Suprapubic skin (tissue), 4 donors: Measurements from ENCODE around the gene CEP72. TPM values are rescaled to one million over a fixed set of nuclear protein-coding genes. Genes with fewer than 3 reads are reported as not detected.
A peak's percentile ranks its signal among the peaks of the same experiment; 100 is the strongest.
"Not testable (repeated sequence)": the region's sequence is repeated elsewhere in the genome, so short reads cannot be mapped to it uniquely, and the experiment has no call there.

Experiments used
- DNase-seq, 2 donors: peaks; one replicate each; pipeline ENCODE4 v3.0.0-alpha.2; 2019; ENCODE audit warnings: low spot score in 2 of 2
- H3K27ac ChIP-seq: fragments of 200-600 bp; sonication (generic); one replicate; pipeline ENCODE4 v1.5.1; 2019
- H3K27me3 ChIP-seq: fragments of 200-600 bp; sonication (generic); one replicate; pipeline ENCODE4 v1.5.1; 2019
- H3K36me3 ChIP-seq: fragments of 200-600 bp; sonication (generic); one replicate; pipeline ENCODE4 v1.5.1; 2019
- H3K4me1 ChIP-seq: fragments of 200-600 bp; sonication (generic); one replicate; pipeline ENCODE4 v1.5.1; 2019
- H3K4me3 ChIP-seq: fragments of 200-600 bp; sonication (generic); one replicate; pipeline ENCODE4 v1.5.1; 2019; ENCODE audit warnings: mild to moderate bottlenecking
- H3K9me3 ChIP-seq: fragments of 200-600 bp; sonication (generic); one replicate; pipeline ENCODE4 v1.5.1; 2019
- EP300 ChIP-seq: sonication (generic); formaldehyde crosslinking; IDR thresholded peaks from one replicate; pipeline ENCODE4 v1.6.1; 2017; ENCODE audit warnings: antibody characterized with exemption
- POLR2A ChIP-seq, 2 donors: fragments of 450-650 bp; IDR thresholded peaks; one replicate each; pipeline ENCODE4 v1.6.1; 2017; ENCODE audit warnings: antibody characterized with exemption in 2 of 2, mild to moderate bottlenecking in 2 of 2, moderate library complexity in 2 of 2
- POLR2AphosphoS5 ChIP-seq, 3 donors: sonication (generic); formaldehyde crosslinking; IDR thresholded peaks; one replicate each; pipeline ENCODE4 v1.6.1; 2017; ENCODE audit warnings: antibody characterized with exemption in 3 of 3
- WGBS: methylation state at CpG from one replicate; pipeline ENCODE4 v1.1.5; 2018; 5-methylcytosine and 5-hydroxymethylcytosine counted together
- total RNA-seq, 4 donors: library from RNA; depleted of rRNA; stranded (reverse); fragments of >200 nt; gene quantifications; one replicate each; pipeline ENCODE4 v1.1.0, GENCODE V29; 2016
- TF ChIP-seq, protein P1 (sequence below), 2 donors: fragments of 200-600 bp in 1 of 2; fragments of 450-650 bp in 1 of 2; sonication (generic) in 1 of 2; IDR thresholded peaks; one replicate each; pipeline ENCODE4 v1.5.1; 2016 to 2019; ENCODE audit warnings: antibody characterized with exemption in 2 of 2, mild to moderate bottlenecking in 1 of 2, moderate library complexity in 1 of 2

The CEP72 gene
- total RNA-seq, 4 donors from 2014 or later = 8.3 to 13.6 (median 10.9) TPM

DNA sequence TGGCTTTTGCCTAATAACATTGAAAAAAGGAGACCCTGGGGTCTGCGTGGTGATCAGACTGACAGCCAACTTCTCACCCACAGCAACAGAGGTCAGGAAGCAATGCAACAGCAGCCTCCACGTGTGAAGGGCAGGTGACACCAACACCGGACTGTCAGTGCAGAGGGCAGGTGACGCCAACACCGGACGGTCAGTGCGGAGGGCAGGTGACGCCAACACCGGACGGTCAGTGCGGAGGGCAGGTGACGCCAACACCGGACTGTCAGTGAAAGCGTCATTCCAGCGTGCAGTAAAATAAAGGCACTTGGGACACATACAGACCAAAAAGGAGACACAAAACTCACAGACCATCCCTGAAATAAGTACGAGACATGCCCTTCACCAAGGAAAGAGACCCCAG lies 37.2 kb upstream of the CEP72 start:
- WGBS = 86% methylated on average over 16 of the region's 16 CpGs
- H3K36me3 ChIP-seq = no peaks in the 10 kb centered on the region
- DNase-seq = peak in 1 of 2 donors; percentile 77
- no peak overlapping the region for H3K27ac ChIP-seq
- peaks cover 61% of the 10 kb centered on the region for H3K27me3 ChIP-seq
- H3K9me3 ChIP-seq = no peaks in the 10 kb centered on the region
- TF ChIP-seq POLR2A (IDR thresholded peaks at IDR 0.05) (no peak), POLR2AphosphoS5 (IDR thresholded peaks at IDR 0.05) (no peak), EP300 (no peak)
- TF ChIP-seq, protein P1, sequence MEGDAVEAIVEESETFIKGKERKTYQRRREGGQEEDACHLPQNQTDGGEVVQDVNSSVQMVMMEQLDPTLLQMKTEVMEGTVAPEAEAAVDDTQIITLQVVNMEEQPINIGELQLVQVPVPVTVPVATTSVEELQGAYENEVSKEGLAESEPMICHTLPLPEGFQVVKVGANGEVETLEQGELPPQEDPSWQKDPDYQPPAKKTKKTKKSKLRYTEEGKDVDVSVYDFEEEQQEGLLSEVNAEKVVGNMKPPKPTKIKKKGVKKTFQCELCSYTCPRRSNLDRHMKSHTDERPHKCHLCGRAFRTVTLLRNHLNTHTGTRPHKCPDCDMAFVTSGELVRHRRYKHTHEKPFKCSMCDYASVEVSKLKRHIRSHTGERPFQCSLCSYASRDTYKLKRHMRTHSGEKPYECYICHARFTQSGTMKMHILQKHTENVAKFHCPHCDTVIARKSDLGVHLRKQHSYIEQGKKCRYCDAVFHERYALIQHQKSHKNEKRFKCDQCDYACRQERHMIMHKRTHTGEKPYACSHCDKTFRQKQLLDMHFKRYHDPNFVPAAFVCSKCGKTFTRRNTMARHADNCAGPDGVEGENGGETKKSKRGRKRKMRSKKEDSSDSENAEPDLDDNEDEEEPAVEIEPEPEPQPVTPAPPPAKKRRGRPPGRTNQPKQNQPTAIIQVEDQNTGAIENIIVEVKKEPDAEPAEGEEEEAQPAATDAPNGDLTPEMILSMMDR (IDR thresholded peaks at IDR 0.05) = no peak
- no peaks in the 10 kb centered on the region for H3K4me1 ChIP-seq
- H3K4me3 ChIP-seq = no peak overlapping the region

DNA sequence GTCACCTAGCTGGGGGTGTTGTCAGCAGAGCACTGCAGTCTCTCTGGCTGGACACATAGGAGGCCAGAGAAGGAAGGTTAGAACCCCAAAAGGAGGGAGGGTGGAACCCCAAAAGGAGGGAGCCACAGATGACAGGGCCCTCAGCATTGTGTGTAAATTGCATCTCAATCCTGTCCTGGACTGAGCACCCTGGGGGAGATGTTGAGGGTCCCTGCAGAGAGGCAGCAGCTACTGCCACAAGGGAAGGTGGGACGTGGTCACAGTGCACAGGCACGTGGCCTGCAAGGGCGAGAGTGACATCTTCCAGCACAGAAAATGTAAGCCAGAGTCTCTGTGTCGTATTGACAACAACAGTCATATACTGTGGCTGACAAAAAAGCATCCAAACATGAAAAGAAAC lies 36.5 kb upstream of the CEP72 start:
- H3K9me3 ChIP-seq = no peaks in the 10 kb centered on the region
- no peaks in the 10 kb centered on the region for H3K4me1 ChIP-seq
- DNase-seq = peak in 1 of 2 donors; percentile 52
- H3K27me3 ChIP-seq = peaks cover 56% of the 10 kb centered on the region
- TF ChIP-seq POLR2AphosphoS5 (IDR thresholded peaks at IDR 0.05) (no peak), EP300 (no peak), POLR2A (IDR thresholded peaks at IDR 0.05) (no peak)
- TF ChIP-seq, protein P1 (IDR thresholded peaks at IDR 0.05) = no peak
- no peak overlapping the region for H3K27ac ChIP-seq
- WGBS = 64% methylated on average over 4 of the region's 4 CpGs
- H3K4me3 ChIP-seq = no peak overlapping the region
- no peaks in the 10 kb centered on the region for H3K36me3 ChIP-seq

DNA sequence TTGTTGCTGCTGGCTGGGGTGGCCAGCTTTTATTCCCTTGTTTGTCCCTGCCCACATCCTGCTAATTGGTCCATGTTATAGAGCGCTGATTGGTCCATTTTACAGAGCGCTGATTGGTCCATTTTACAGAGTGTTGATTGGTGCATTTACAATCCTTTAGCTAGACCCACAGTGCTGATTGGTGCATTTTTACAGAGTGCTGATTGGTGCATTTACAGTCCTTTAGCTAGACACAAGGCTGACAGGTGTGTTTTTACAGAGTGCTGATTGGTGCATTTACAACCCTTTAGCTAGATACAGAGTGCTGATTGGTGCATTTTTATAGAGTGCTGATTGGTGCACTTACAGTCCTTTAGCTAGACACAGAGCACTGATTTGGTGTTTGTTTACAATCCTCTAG lies 34.9 kb upstream of the CEP72 start:
- WGBS = 100% methylated on average over 2 of the region's 2 CpGs
- DNase-seq, H3K4me3 ChIP-seq, H3K27ac ChIP-seq, H3K36me3 ChIP-seq, H3K4me1 ChIP-seq, H3K9me3 ChIP-seq: not testable (repeated sequence)
- peaks cover 55% of the 10 kb centered on the region for H3K27me3 ChIP-seq

DNA sequence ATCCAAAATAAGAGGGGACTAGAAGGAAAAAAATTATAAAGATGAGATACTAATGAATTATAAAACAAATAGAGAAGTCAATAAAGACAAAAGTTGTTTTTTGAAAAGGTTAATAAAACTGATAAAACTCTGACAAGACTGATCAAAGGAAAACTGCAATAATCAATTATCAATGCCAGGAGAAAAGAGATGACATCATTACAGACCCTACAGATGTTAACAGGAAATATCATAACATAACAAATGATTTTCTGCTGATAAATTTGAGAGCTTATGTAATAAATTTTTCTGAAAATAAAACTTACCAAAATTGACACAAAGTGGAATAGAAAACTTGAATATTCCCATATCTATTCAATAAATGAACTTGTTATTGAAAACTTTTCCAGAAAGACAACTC lies 34.3 kb upstream of the CEP72 start:
- Histone ChIP-seq H3K9me3 (no peaks in the 10 kb centered on the region), H3K27ac (no peak overlapping the region), H3K4me1 (no peaks in the 10 kb centered on the region), H3K27me3 (peaks cover 61% of the 10 kb centered on the region), H3K36me3 (no peaks in the 10 kb centered on the region), H3K4me3 (no peak overlapping the region)
- DNase-seq = no peak
- TF ChIP-seq POLR2A (IDR thresholded peaks at IDR 0.05) = no peak
- no peak for TF ChIP-seq POLR2AphosphoS5 (IDR thresholded peaks at IDR 0.05)
- TF ChIP-seq, protein P1 (IDR thresholded peaks at IDR 0.05) = no peak

DNA sequence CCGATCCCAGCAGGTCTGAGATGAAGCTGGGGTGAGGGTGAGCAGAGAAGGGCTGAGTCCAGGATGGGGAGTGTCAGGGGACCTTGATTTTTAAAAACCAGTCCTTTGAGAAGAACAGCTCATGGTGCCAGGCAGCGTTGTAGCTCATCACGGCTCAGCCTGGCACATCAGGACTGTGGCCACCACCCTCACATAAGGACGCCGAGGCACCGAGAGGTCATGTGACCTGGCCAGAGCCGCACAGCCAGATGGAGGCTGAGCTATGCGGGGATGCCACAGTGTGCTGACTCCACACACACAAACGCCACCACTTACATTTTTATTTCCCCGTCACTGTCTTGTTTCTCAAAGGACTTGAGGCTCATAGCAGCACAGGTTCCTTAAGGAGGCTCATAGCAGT lies 32.9 kb upstream of the CEP72 start:
- no peak for TF ChIP-seq EP300
- no peak for TF ChIP-seq POLR2A (IDR thresholded peaks at IDR 0.05)
- TF ChIP-seq, protein P1 (IDR thresholded peaks at IDR 0.05) = no peak
- TF ChIP-seq POLR2AphosphoS5 (IDR thresholded peaks at IDR 0.05) = no peak
- H3K27me3 ChIP-seq = peaks cover 63% of the 10 kb centered on the region
- no peaks in the 10 kb centered on the region for H3K36me3 ChIP-seq
- no peak overlapping the region for H3K4me3 ChIP-seq
- H3K9me3 ChIP-seq = no peaks in the 10 kb centered on the region
- no peak overlapping the region for H3K27ac ChIP-seq
- 74% methylated on average over 5 of the region's 10 CpGs for WGBS
- no peak for DNase-seq
- no peaks in the 10 kb centered on the region for H3K4me1 ChIP-seq

DNA sequence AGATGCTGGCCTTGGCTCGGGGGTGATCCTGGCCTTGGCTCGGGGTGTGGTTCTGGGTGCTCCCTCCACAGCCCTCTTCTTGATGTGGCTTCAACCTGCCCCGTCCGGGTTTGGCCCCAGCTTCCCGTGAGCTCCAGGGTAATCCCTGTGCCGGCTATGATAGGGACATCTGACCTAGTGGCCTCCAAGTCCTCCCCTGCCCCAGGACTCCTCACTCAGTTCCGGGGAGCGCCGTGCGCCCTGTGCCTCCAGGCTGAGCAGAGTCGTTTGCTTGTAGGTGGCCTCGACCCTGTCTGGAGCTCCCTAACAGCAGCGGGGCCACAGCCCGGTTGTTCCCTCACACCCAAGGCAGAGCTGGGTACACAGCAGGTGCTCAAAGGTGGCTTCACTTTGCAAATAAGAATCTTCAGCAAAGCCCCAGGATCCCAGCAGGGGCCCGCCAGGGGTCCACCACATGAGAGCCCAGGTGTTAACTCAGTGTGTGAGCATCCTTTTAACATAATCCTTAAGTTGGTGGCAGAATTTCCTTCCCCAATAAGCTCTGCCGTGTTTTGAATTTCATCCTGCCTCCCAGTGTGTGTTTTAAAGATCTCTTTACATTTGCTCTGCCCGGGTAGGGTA lies 32.3 kb upstream of the CEP72 start:
- 56% methylated on average over 15 of the region's 17 CpGs for WGBS
- H3K27ac ChIP-seq = no peak overlapping the region
- no peak overlapping the region for H3K4me3 ChIP-seq
- peak in 1 of 2 donors; percentile 73 for DNase-seq
- H3K4me1 ChIP-seq = no peaks in the 10 kb centered on the region
- no peaks in the 10 kb centered on the region for H3K36me3 ChIP-seq
- no peaks in the 10 kb centered on the region for H3K9me3 ChIP-seq
- H3K27me3 ChIP-seq = peaks cover 59% of the 10 kb centered on the region
- TF ChIP-seq POLR2AphosphoS5 (IDR thresholded peaks at IDR 0.05) = no peak
- TF ChIP-seq, protein P1 (IDR thresholded peaks at IDR 0.05) = no peak
- no peak for TF ChIP-seq POLR2A (IDR thresholded peaks at IDR 0.05)
- no peak for TF ChIP-seq EP300
